Activated CD8-positive, alpha-beta memory T cell treated with anti-CD3 and anti-CD28 coated beads for 24 hours (primary cell): Measurements from ENCODE around the gene PRKN.

Source experiments
- DNase-seq: peaks from one replicate; pipeline ENCODE4 v3.0.0-alpha.2; 2020

The PRKN gene

DNA sequence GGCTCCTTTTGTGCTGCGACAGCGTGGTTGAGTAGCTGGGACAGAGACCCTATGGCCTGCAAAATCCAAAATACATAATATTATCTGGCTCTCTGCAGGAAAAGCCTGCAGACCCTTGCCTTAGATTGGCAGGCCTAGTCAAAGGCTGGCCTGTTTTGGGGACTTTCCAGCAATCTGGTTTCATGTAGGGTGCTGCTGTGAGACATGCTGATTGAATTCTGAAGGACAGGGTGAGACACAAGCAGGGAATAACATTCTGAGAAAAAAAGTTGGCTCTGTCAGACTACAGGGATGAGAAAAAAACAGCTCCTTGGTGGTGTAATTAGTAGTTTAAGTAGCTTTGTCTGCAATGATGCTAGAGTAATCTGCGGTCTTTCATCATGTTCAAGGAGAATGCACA lies 1051.0 kb downstream of the PRKN start:
- no peak for DNase-seq

- DNase-seq, result no peak
These were observed 1052.5 kb downstream of the PRKN start for GRCh38 chr6:161674930-161675682.

DNA sequence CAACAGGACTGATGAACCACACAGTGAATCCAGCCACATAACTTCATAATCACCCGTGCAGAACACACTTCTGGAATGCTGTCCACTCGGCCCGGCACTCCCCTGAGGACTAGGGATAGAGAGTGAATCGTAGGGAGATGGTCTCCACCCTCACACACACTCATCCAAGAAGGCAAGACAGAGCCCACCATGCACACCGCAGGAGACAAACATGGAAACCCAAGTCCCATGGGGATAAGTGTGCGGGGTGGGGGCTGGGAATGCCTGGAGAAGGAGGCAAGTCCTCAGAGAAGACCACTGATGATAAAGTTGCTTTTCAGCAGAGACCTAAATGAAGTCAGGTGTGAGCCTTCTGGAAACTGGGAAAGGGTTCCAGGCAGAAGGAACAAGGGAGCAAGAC lies 1054.5 kb downstream of the PRKN start:
- DNase-seq, result no peak

- DNase-seq, result no peak
These were observed 1056.4 kb downstream of the PRKN start for GRCh38 chr6:161671117-161671516.

DNA sequence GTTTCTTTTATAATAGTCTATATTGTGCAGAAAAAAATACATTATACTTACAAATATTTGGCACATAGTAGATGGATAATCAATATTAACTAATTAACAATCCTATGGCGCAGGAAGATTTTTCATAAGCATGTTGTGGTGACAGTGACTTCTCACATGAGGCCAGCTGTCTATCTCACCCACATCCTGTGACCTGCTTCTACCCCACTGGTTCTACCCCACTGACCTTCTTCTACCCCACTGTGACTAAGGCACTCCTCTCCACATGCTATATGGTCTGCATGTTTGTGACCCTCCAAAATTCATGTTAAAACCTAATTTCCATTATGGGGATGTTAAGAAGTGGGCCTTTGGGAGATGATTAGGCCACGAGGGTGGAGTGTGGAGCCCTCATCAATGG lies 1058.9 kb downstream of the PRKN start:
- DNase-seq, result no peak

- DNase-seq, result no peak
These were observed 1059.6 kb downstream of the PRKN start for GRCh38 chr6:161667957-161668356.

GRCh38 chr6:161663682-161664081 lies 1063.9 kb downstream of the PRKN start:
- DNase-seq, result no peak

DNA sequence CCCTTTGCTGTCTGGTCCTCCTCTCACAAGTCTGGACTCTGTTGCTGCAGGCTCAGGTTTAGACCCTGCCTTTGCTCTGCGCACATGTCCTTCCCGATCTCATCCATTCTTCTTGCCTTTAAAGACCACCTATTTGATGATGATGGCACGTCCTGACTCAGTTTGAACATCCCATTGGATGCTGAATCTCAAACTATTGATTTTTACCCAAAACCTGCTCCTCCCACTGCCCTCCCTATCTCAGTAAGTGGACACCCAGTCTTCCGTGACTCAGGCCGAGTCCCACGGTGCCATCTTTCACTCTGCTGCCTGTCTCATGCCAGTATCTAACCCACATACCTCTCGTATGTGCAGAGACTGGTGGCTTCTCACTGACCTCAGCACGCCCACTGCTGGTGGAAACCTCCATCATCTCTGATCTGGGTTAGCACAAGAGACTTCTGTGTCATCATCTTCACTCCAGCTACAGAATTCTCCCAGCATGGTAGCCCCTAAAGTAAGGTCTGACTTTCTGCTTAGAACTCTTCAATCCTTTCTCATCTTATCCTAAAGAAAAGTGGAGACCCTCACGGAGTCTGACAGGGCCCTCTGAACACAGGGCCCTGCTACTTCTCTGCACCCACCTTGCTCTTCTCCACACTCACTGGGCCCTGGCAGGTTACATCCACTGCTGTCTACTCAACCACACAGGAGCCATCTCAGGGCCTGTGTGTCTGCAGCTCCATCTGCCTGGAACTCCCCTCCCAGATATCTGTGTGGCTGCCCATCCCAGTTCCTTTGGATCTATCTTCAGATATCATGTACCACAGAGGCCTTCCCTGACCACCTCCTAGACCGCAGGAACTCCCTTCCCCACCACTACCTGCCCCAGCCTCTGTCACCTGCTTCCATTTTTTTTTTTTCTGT lies 1066.6 kb downstream of the PRKN start:
- DNase-seq, result no peak

DNA sequence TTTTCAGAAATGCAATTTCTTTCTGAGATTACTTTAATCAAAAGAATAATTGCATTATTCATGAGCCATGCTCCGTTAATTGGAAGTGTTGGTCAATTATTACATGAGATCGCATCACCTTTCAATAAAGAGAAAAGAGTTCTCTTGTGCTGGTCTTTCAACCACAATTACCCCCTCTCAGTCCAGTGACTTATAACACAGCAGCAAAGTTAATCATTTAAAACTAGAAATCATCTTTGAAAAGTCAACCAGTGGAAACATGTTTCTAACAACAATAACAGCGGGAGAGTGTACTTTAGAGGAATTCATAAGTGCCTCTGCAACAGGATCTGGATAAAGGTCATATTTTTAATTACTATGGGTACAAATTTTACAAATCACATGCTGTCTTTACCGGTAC lies 1069.4 kb downstream of the PRKN start:
- no peak for DNase-seq

DNA sequence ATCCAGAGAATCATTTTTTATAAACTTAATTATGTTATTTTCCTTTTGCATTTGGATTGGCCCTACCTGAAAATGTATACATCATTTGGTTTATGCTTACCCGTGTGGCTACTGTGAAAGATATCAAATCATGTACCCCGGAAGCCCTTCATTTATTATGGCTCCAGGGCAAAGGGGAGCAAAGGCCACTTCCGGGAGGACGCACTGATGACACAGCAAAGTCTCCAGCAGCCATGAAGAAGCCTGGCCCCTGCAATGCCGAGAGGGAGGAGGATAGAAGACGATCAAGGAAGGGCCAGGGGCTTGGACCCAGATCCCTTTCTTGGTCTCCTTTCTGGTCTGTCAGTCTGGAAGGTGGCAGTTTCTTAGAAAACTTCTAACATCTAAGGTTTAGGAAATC lies 1073.4 kb downstream of the PRKN start:
- no peak for DNase-seq

- no peak for DNase-seq
These were observed 1075.6 kb downstream of the PRKN start for GRCh38 chr6:161651949-161652348.

- no peak for DNase-seq
These were observed 1077.7 kb downstream of the PRKN start for GRCh38 chr6:161649841-161650240.

GRCh38 chr6:161649068-161649467 lies 1078.5 kb downstream of the PRKN start:
- DNase-seq, result no peak

DNA sequence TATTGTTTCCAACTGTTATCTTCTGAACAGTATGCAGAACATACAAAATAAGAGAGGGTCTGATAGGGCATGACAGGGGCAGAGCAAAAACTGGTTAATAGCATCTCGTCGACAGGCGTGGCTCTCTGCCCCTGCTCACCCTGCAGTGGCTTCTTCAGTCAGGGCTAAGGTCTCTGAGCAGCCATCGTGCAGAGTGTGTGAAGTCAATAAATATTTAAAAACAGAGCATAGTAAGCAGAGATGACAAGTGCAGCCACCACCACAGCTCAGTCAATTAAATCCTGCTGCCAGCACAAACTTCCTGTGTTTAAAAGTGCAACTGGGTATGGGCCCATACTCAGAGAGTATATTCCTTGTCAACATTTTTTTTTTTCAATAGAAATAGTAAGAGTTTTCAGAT lies 1080.3 kb downstream of the PRKN start:
- DNase-seq, result no peak

- DNase-seq, result no peak
These were observed 1083.0 kb downstream of the PRKN start for GRCh38 chr6:161644521-161644920.

DNA sequence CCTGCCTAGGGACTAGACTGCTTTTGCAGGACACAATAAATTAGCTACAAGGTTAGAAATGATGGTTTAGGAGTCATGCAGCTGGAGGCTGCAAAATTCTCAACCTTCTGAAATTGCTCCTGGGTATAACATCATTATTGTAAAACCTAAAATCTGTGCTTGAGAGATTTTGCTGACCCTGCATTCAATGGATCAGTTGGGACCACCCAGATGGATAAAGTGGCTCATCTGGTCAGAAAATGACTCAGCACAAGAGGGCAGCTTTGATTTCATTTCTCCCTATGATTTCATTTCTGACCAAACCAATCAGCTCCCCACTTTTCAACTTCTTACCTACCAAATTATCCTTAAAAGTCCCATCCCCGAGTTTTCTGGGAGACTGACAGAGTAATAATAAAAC lies 1086.4 kb downstream of the PRKN start:
- DNase-seq, result no peak

DNA sequence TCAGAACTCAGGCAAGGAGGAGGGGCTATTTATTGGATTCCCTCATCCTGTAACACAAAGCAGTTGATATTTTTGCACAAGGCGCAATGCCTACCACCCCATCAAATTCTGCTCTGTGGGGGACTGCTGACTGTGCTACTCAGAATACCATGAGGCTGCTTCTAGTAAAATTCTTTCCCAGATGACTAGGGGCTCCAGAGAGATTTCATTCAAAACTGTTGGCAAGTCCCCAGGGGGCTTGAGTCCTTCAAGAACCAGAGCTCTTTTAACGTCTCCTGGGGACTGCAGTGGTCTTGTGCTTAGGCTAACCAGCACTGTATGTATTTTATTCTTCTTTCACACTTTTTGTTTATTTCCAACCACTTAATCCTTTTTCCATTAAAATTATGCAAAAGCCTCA lies 1087.8 kb downstream of the PRKN start:
- DNase-seq, result no peak

- no peak for DNase-seq
These were observed 1089.9 kb downstream of the PRKN start for GRCh38 chr6:161637658-161638057.

DNA sequence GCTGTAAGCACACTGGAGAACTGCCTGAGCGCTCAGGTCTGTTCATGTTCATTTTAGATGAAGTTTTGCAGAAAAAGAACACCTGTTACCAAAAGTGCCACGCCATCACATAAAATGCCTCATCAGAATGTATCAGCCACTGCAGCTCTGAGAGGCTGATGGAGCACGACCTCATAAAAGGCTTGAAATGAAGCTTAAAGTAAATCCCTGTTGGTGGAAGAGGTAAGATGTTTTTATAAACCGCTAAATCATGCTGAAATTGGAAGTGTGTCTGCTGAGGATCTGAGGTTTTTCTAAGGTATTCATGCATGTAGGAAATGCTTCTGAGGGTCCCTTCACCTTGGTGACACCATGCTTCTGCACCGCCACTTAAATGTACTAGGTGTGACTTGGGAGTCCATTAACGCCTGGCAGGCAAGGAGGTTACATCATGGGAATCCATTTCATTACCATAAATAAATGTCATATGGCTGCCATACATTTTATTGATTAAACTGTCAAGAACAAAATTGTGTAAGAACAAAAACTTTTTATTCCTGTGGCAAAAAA lies 1090.6 kb downstream of the PRKN start:
- no peak for DNase-seq

GRCh38 chr6:161635975-161636374 lies 1091.6 kb downstream of the PRKN start:
- DNase-seq, result no peak

- DNase-seq, result no peak
These were observed 1092.7 kb downstream of the PRKN start for GRCh38 chr6:161634916-161635315.

DNA sequence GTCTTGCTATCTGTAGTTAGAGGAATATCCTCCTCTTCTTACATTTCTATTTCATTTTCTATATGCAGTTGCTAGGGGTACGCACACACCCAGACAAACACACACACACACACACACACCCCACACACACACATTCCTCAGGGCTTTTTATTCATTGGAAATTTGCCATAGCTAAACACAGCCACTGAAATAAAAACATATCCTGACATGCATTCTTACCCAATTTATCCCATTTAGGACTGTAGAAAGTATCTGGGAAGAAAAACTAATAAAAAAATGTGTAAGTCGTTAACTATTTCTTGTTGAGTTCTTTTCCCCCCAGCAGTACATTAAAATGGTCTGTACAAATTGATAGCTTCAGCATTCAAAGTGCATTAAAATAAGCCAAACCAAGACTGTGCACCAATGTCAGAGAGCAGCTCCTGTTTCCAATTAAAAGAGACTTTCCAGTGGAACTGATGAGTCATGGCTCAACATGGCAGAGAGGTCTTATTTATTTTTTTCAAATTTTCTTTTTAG lies 1095.8 kb downstream of the PRKN start:
- no peak for DNase-seq

DNA sequence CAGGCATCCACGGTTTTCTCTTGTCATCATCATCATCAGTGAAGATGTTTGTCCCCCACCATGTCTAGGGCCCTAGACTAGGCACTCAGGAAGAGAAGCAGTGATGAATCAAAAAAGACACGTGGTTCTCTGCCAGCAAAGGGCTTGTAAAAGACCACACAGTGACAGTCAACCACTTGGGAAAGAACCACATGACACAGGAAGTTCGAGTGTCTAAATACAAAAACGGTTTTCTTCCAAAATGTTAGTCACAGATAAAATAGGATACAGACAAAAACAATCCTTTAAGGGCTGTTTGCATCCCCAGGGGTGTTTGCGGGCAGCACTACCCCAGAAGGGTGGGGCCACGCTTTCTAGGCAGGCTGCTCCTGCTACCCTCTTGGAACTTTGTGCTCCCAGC lies 1096.9 kb downstream of the PRKN start:
- DNase-seq, result no peak
